ENCODE measurements around the gene POLE4. TPM values are rescaled to one million over a fixed set of nuclear protein-coding genes. Genes with fewer than 3 reads are reported as not detected.

POLE4 gene
- total RNA-seq, 2 donors from 2014 or later: 59.2 to 61.8 TPM

- Histone ChIP-seq H3K9me3 (no peaks in the 10 kb centered on the region), H3K27me3 (no peaks in the 10 kb centered on the region), H3K4me3 (peak overlapping the region; percentile 45), H3K9ac (ENCODE audit: low read depth in 2 of 2, low read length in 2 of 2) (peak overlapping the region in 1 of 2 donors; percentile 20), H3K4me1 (no peaks in the 10 kb centered on the region), H3K27ac (peak overlapping the region; percentile 76), H3K36me3 (no peaks in the 10 kb centered on the region)
- intact Hi-C loops (cut with DNase I): no loop called here
- TF ChIP-seq CTCF (IDR thresholded peaks at IDR 0.05): no peak
- DNase-seq: no peak
Observed at GRCh38 chr2:74959106-74959751, 786 bp downstream of the POLE4 start.

DNA sequence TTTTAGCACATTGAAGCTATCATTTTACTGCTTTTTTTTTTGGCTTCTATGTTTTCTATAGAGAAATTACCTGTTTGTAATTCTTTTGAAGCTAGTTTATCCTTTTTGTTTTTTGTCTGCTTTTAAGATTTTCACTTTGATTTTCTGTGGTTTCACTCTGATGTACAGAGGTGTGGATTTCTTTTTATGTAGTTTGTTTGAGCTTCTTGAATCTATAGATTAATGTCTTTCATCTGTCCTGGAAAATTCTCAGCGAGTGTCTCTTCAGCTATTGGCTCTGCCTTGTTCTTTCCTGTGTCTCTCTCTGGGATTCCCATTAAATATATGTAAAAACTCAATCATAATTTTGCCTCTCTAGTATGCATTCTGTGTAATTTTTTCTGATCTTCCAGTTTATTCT is 8.4 kb downstream of the POLE4 start:
- TF ChIP-seq CTCF (IDR thresholded peaks at IDR 0.05): no peak
- Histone ChIP-seq H3K27ac (no peak overlapping the region), H3K36me3 (peaks cover 6% of the 10 kb centered on the region), H3K9ac (ENCODE audit: low read depth in 2 of 2, low read length in 2 of 2) (no peak overlapping the region), H3K9me3 (no peaks in the 10 kb centered on the region), H3K4me3 (no peak overlapping the region), H3K4me1 (no peaks in the 10 kb centered on the region), H3K27me3 (no peaks in the 10 kb centered on the region)
- DNase-seq: no peak
- intact Hi-C loops (cut with DNase I): no loop called here

GRCh38 chr2:74975016-74975415 is 16.6 kb downstream of the POLE4 start:
- no peak overlapping the region for H3K27ac ChIP-seq
- no peak for TF ChIP-seq CTCF (IDR thresholded peaks at IDR 0.05)
- DNase-seq: no peak

GRCh38 chr2:74979844-74980243 is 21.4 kb downstream of the POLE4 start:
- no peaks in the 10 kb centered on the region for H3K9me3 ChIP-seq
- H3K36me3 ChIP-seq: no peaks in the 10 kb centered on the region
- H3K27ac ChIP-seq: no peak overlapping the region
- H3K27me3 ChIP-seq: no peaks in the 10 kb centered on the region
- H3K4me3 ChIP-seq: no peak overlapping the region
- intact Hi-C loops (cut with DNase I): no loop called here
- no peaks in the 10 kb centered on the region for H3K4me1 ChIP-seq
- DNase-seq: no peak
- no peak overlapping the region for H3K9ac ChIP-seq (ENCODE audit: low read depth in 2 of 2, low read length in 2 of 2)
- TF ChIP-seq CTCF (IDR thresholded peaks at IDR 0.05): no peak

More at GRCh38 chr2:74975016-74975415, 16.6 kb downstream of the POLE4 start:
- Histone ChIP-seq H3K4me3 (no peak overlapping the region), H3K9me3 (no peaks in the 10 kb centered on the region), H3K4me1 (no peaks in the 10 kb centered on the region), H3K27me3 (no peaks in the 10 kb centered on the region), H3K9ac (ENCODE audit: low read depth in 2 of 2, low read length in 2 of 2) (no peak overlapping the region), H3K36me3 (no peaks in the 10 kb centered on the region)
- intact Hi-C loops (cut with DNase I): no loop called here

DNA sequence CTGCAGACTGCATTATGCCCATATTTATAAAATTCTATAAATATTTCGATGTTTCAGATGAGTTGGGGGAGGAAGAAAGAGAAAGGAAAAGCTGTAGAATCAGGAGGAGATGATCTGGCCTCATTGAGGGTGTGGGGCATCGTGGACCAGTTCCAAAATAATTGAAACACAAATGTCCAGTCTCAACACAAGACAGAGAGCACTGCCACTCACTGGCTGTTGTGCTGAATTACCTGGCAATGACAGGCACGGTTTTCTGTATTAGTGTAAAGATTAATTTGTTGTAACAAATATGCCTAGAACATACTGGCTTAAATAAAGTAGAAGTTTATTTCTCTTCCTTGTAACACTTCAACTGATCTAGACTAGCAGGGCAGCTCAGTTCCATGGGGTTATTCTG is 24.1 kb downstream of the POLE4 start:
- no peaks in the 10 kb centered on the region for H3K36me3 ChIP-seq
- H3K4me1 ChIP-seq: no peaks in the 10 kb centered on the region
- TF ChIP-seq CTCF (IDR thresholded peaks at IDR 0.05): no peak
- no peaks in the 10 kb centered on the region for H3K9me3 ChIP-seq
- H3K27ac ChIP-seq: no peak overlapping the region
- no peaks in the 10 kb centered on the region for H3K27me3 ChIP-seq
- no peak overlapping the region for H3K9ac ChIP-seq (ENCODE audit: low read depth in 2 of 2, low read length in 2 of 2)
- intact Hi-C loops (cut with DNase I): no loop called here
- no peak overlapping the region for H3K4me3 ChIP-seq
- no peak for DNase-seq

Measured in colonic mucosa (tissue), 4 donors.